Lung (tissue), 12 donors: ENCODE data around the gene NEK7. TPM values are rescaled to one million over a fixed set of nuclear protein-coding genes. Genes with fewer than 3 reads are reported as not detected.

Experiments
- ATAC-seq: fragments of 200-7000 bp; cut with Tn5 transposase; one replicate; pipeline ENCODE4 v1.9.1; 2020; ENCODE audit warnings: moderate number of reproducible peaks; ENCODE audit not compliant: insufficient read depth, low FRiP score
- DNase-seq, 3 donors: peaks; one replicate each; pipeline ENCODE4 v3.0.0-alpha.2; 2013 to 2017
- H3K27ac ChIP-seq, 2 donors: one replicate each; pipeline ENCODE4 v1.5.1; 2013; ENCODE audit warnings: mild to moderate bottlenecking in 2 of 2, moderate library complexity in 2 of 2, control low read depth in 1 of 2, inconsistent platforms in 1 of 2, low read depth in 1 of 2, low read length in 1 of 2
- H3K27me3 ChIP-seq, 3 donors: one replicate each; pipeline ENCODE4 v1.5.1; 2013; ENCODE audit warnings: low read length in 2 of 3; ENCODE audit not compliant: control insufficient read depth in 3 of 3, insufficient read depth in 3 of 3
- H3K36me3 ChIP-seq, 4 donors: one replicate each; pipeline ENCODE4 v1.5.1; 2013; ENCODE audit warnings: low read length in 4 of 4, mild to moderate bottlenecking in 1 of 4, moderate library complexity in 1 of 4; ENCODE audit not compliant: control insufficient read depth in 4 of 4, insufficient read depth in 4 of 4
- H3K4me1 ChIP-seq, 5 donors: one replicate each; pipeline ENCODE4 v1.5.1; 2013; ENCODE audit warnings: low read length in 5 of 5, mild to moderate bottlenecking in 2 of 5, moderate library complexity in 1 of 5; ENCODE audit not compliant: control insufficient read depth in 5 of 5, insufficient read depth in 5 of 5
- H3K4me3 ChIP-seq: one replicate; pipeline ENCODE4 v1.5.1; 2013; ENCODE audit warnings: mild to moderate bottlenecking, control low read depth, moderate library complexity
- H3K9ac ChIP-seq, 2 donors: one replicate each; pipeline ENCODE4 v1.5.1; 2013; ENCODE audit warnings: low read length in 2 of 2, control low read depth in 1 of 2; ENCODE audit not compliant: insufficient read depth in 1 of 2
- H3K9me3 ChIP-seq, 4 donors: one replicate each; pipeline ENCODE4 v1.5.1; 2013; ENCODE audit warnings: low read length in 3 of 4, mild to moderate bottlenecking in 1 of 4, moderate library complexity in 1 of 4; ENCODE audit not compliant: control insufficient read depth in 4 of 4, insufficient read depth in 3 of 4
- CTCF ChIP-seq: IDR thresholded peaks from 2 replicates; pipeline ENCODE4 v1.5.1; 2012; ENCODE audit warnings: mild to moderate bottlenecking; ENCODE audit errors: control extremely low read depth, extremely low read depth
- WGBS, 2 donors: extraction: QIAGEN DNeasy Blood & Tissue Kit; methylation state at CpG; one replicate each; pipeline ENCODE4 v1.1.7; 2013; 5-methylcytosine and 5-hydroxymethylcytosine counted together
- polyA plus RNA-seq, 2 donors: library from polyadenylated mRNA; stranded (reverse); fragments of 200-250 nt; gene quantifications; one replicate each; pipeline ENCODE4 v1.2.1, GENCODE V29; 2013
- total RNA-seq, 2 donors: library from RNA; depleted of rRNA in 1 of 2; stranded (reverse); fragments of >200 nt in 1 of 2; gene quantifications; one replicate each; pipeline ENCODE4 v1.2.1, GENCODE V29; 2014 to 2021
- donor health status: control.
- donor health status: control.
- donor health status: Bipolar disorder and iron deficiency.
- donor health status: healthy.
- donor health status: DM: yes; HTN: yes; CAD: no.

The NEK7 gene
- total and polyA plus RNA-seq, 4 donors, result 23.9 to 132 (median 64.2) TPM

- H3K9ac ChIP-seq, result no peak overlapping the region
- H3K4me1 ChIP-seq, result no peaks in the 10 kb centered on the region
- no peak for TF ChIP-seq CTCF
- no peak overlapping the region for H3K27ac ChIP-seq
- H3K36me3 ChIP-seq, result peaks cover 5 to 18% (median 10%) of the 10 kb centered on the region in 4 donors
- no peaks in the 10 kb centered on the region for H3K27me3 ChIP-seq
- no peaks in the 10 kb centered on the region for H3K9me3 ChIP-seq
- no peak overlapping the region for H3K4me3 ChIP-seq
- ATAC-seq, result no peak
- no peak for DNase-seq
- 94 to 97% methylated on average over 1 of the region's 1 CpG for WGBS, 2 donors
These were observed 161.3 kb downstream of the NEK7 start for GRCh38 chr1:198318085-198318484.

GRCh38 chr1:198320759-198321158, 164.0 kb downstream of the NEK7 start:
- no peaks in the 10 kb centered on the region for H3K4me1 ChIP-seq
- no peaks in the 10 kb centered on the region for H3K27me3 ChIP-seq
- no peaks in the 10 kb centered on the region for H3K9me3 ChIP-seq
- no peak for TF ChIP-seq CTCF
- no peak overlapping the region for H3K9ac ChIP-seq
- H3K4me3 ChIP-seq, result no peak overlapping the region
- H3K36me3 ChIP-seq, result peaks cover 4 to 15% (median 10%) of the 10 kb centered on the region in 4 donors
- no peak overlapping the region for H3K27ac ChIP-seq
- DNase-seq (no peak), ATAC-seq (no peak)
- WGBS, 2 donors, result 39 to 71% methylated on average over 6 of the region's 6 CpGs

- Histone ChIP-seq H3K27ac (no peak overlapping the region), H3K36me3 (no peaks in the 10 kb centered on the region), H3K4me3 (no peak overlapping the region), H3K9ac (no peak overlapping the region), H3K4me1 (no peaks in the 10 kb centered on the region), H3K27me3 (no peaks in the 10 kb centered on the region), H3K9me3 (peaks cover 0 to 2% (median 0%) of the 10 kb centered on the region in 4 donors)
- WGBS, 2 donors, result 77 to 81% methylated on average over 3 of the region's 3 CpGs
- ATAC-seq (no peak), DNase-seq (no peak)
- no peak for TF ChIP-seq CTCF
These were observed 169.4 kb downstream of the NEK7 start for GRCh38 chr1:198326232-198326631.

- H3K9ac ChIP-seq, result no peak overlapping the region
- H3K4me3 ChIP-seq, result no peak overlapping the region
- no peaks in the 10 kb centered on the region for H3K27me3 ChIP-seq
- no peaks in the 10 kb centered on the region for H3K36me3 ChIP-seq
- TF ChIP-seq CTCF, result no peak
- ATAC-seq (no peak), DNase-seq (no peak)
- no peak overlapping the region for H3K27ac ChIP-seq
- H3K9me3 ChIP-seq, result peaks cover 0 to 2% (median 0%) of the 10 kb centered on the region in 4 donors
- 72 to 83% methylated on average over 4 of the region's 4 CpGs for WGBS, 2 donors
- peaks cover 0 to 3% (median 0%) of the 10 kb centered on the region in 5 donors for H3K4me1 ChIP-seq
These were observed 170.1 kb downstream of the NEK7 start for GRCh38 chr1:198326915-198327314.
